Lung microvascular endothelial cell (primary cell): ENCODE data around the gene OR2B2. TPM values are rescaled to one million over a fixed set of nuclear protein-coding genes. Genes with fewer than 3 reads are reported as not detected.

Experiments used
- DNase-seq, 2 donors: peaks; one replicate each; pipeline versions ENCODE4 v3.0.0 to v3.0.0-alpha.2; 2010; ENCODE audit warnings: low read depth in 2 of 2
- total RNA-seq: library from RNA; depleted of rRNA; stranded (reverse); fragments of >200 nt; gene quantifications from 2 replicates; pipeline ENCODE4 v1.2.1, GENCODE V29; 2014

The OR2B2 gene
- total RNA-seq, 1 donor from 2014 or later = not detected

- peak; percentile 94 for DNase-seq
Measured at GRCh38 chr6:27893836-27894807, 18.1 kb downstream of the OR2B2 start.

GRCh38 chr6:27893059-27893835 lies 18.9 kb downstream of the OR2B2 start:
- DNase-seq = peak; percentile 96 to 97

- DNase-seq = no peak
Measured at GRCh38 chr6:27892649-27893058, 19.5 kb downstream of the OR2B2 start.

GRCh38 chr6:27891320-27891875 lies 20.8 kb downstream of the OR2B2 start:
- DNase-seq = no peak

GRCh38 chr6:27890445-27891319 lies 21.5 kb downstream of the OR2B2 start:
- DNase-seq = peak; percentile 91 to 93

GRCh38 chr6:27889628-27890444 lies 22.4 kb downstream of the OR2B2 start:
- DNase-seq = no peak

GRCh38 chr6:27889275-27889627 lies 22.9 kb downstream of the OR2B2 start:
- no peak for DNase-seq

GRCh38 chr6:27888566-27888965 lies 23.6 kb downstream of the OR2B2 start:
- no peak for DNase-seq

- DNase-seq = no peak
Measured at GRCh38 chr6:27886073-27886472, 26.1 kb downstream of the OR2B2 start.

- no peak for DNase-seq
Measured at GRCh38 chr6:27883136-27883535, 29.1 kb downstream of the OR2B2 start.

- DNase-seq = no peak
Measured at GRCh38 chr6:27882624-27883023, 29.6 kb downstream of the OR2B2 start.

- DNase-seq = no peak
Measured at GRCh38 chr6:27879837-27880236, 32.4 kb downstream of the OR2B2 start.

GRCh38 chr6:27874016-27874415 lies 38.2 kb downstream of the OR2B2 start:
- DNase-seq = no peak

- peak; percentile 76 to 80 for DNase-seq
Measured at GRCh38 chr6:27873021-27873940, 38.9 kb downstream of the OR2B2 start.

- DNase-seq = no peak
Measured at GRCh38 chr6:27872642-27873020, 39.6 kb downstream of the OR2B2 start.

GRCh38 chr6:27871924-27872638 lies 40.1 kb downstream of the OR2B2 start:
- DNase-seq = peak; percentile 97 to 98

- no peak for DNase-seq
Measured at GRCh38 chr6:27870291-27870870, 41.8 kb downstream of the OR2B2 start.

- no peak for DNase-seq
Measured at GRCh38 chr6:27868311-27868710, 43.9 kb downstream of the OR2B2 start.
